ENCODE measurements around the gene REPS2. TPM values are rescaled to one million over a fixed set of nuclear protein-coding genes. Genes with fewer than 3 reads are reported as not detected.

REPS2 gene
- total and polyA plus RNA-seq, 2 experiments from 2014 or later = 1.2 to 4.4 TPM

GRCh38 chrX:17030092-17030491, 83.6 kb downstream of the REPS2 start (continued):
- TF ChIP-seq ZNF462 (CRISPR knock-in tag; IDR thresholded peaks at IDR 0.05) (no peak), NANOG (IDR thresholded peaks at IDR 0.05; ENCODE audit: borderline replicate concordance) (no peak), EZH2 (IDR thresholded peaks at IDR 0.05; ENCODE audit: low read depth, unreplicated experiment) (no peak)

- H3F3A ChIP-seq (replicated peaks; ENCODE audit: low read depth) = no peaks in the 10 kb centered on the region
- no peak overlapping the region for H3K4me3 Mint-ChIP-seq
- H3K4me1 ChIP-seq (ENCODE audit: insufficient read depth) = no peaks in the 10 kb centered on the region
- H3K27me3 ChIP-seq (ENCODE audit: insufficient read depth) = no peaks in the 10 kb centered on the region
- H3K9me3 Mint-ChIP-seq = no peaks in the 10 kb centered on the region
- no peak for TF ChIP-seq POLR2AphosphoS5 (IDR thresholded peaks at IDR 0.05; ENCODE audit: low read depth)
- H3K4me1 Mint-ChIP-seq = no peaks in the 10 kb centered on the region; the same call in 2 of the 3 replicates
- H3K36me3 ChIP-seq (ENCODE audit: insufficient read depth) = no peaks in the 10 kb centered on the region
- no peak overlapping the region for H3K4me2 ChIP-seq
- H3K79me2 ChIP-seq (replicated peaks; ENCODE audit: insufficient read depth) = no peaks in the 10 kb centered on the region
- DNase-seq (ENCODE audit: low spot score) (no peak), ATAC-seq (no peak)
- H3K27ac Mint-ChIP-seq = no peak overlapping the region
- no peaks in the 10 kb centered on the region for H3K27me3 Mint-ChIP-seq (ENCODE audit: insufficient read depth, low read depth, poor library complexity)
- no peaks in the 10 kb centered on the region for H3K36me3 Mint-ChIP-seq (ENCODE audit: low read depth)
- H3K9me2 ChIP-seq (ENCODE audit: insufficient read depth) = no peaks in the 10 kb centered on the region
- no peak overlapping the region for H3K4me3 ChIP-seq
- H2AFZ ChIP-seq = no peak overlapping the region
- no peaks in the 10 kb centered on the region for H4K20me1 ChIP-seq (replicated peaks; ENCODE audit: insufficient read depth)
- H3K27ac ChIP-seq (ENCODE audit: low read depth) = no peak overlapping the region
Measured at GRCh38 chrX:17030580-17031270, 84.3 kb downstream of the REPS2 start.

All from GM23338 (cell line).